GM23248 (cell line): ENCODE data around the gene KDM5B. TPM values are rescaled to one million over a fixed set of nuclear protein-coding genes. Genes with fewer than 3 reads are reported as not detected.
"Not testable (repeated sequence)": the region's sequence is repeated elsewhere in the genome, so short reads cannot be mapped to it uniquely, and the experiment has no call there.

Source experiments
- DNase-seq: peaks from one replicate; pipeline ENCODE4 v3.0.0-alpha.2; 2015
- H2AFZ ChIP-seq: fragments of 200-600 bp; sonication (generic); 2 replicates; pipeline ENCODE4 v1.6.1; 2016; ENCODE audit warnings: antibody characterized with exemption
- H3F3A ChIP-seq: fragments of 200-600 bp; sonication (generic); 2 replicates; pipeline ENCODE4 v1.6.1; 2016; ENCODE audit warnings: mild to moderate bottlenecking, antibody characterized with exemption, mixed run types; ENCODE audit not compliant: insufficient read depth
- H3K27ac ChIP-seq: fragments of 200-600 bp; sonication (generic); 2 replicates; pipeline ENCODE4 v1.5.1; 2016; ENCODE audit warnings: mild to moderate bottlenecking
- H3K27me3 ChIP-seq: fragments of 200-600 bp; sonication (generic); replicated peaks from 2 replicates; pipeline ENCODE4 v1.6.1; 2016; ENCODE audit warnings: mild to moderate bottlenecking; ENCODE audit not compliant: insufficient read depth
- H3K36me3 ChIP-seq: fragments of 200-600 bp; sonication (generic); 2 replicates; pipeline ENCODE4 v1.6.1; 2016; ENCODE audit warnings: low read depth, mild to moderate bottlenecking
- H3K4me1 ChIP-seq: fragments of 200-600 bp; sonication (generic); 2 replicates; pipeline ENCODE4 v1.6.1; 2016; ENCODE audit warnings: mild to moderate bottlenecking; ENCODE audit not compliant: insufficient read depth
- H3K4me2 ChIP-seq: fragments of 200-600 bp; sonication (generic); one replicate; pipeline ENCODE4 v1.6.1; 2016; ENCODE audit warnings: mild to moderate bottlenecking; ENCODE audit not compliant: unreplicated experiment
- H3K4me3 ChIP-seq: fragments of 200-600 bp; sonication (generic); 2 replicates; pipeline ENCODE4 v1.5.1; 2016; ENCODE audit warnings: mild to moderate bottlenecking
- H3K79me2 ChIP-seq: fragments of 200-600 bp; sonication (generic); 2 replicates; pipeline ENCODE4 v1.6.1; 2016; ENCODE audit warnings: mild to moderate bottlenecking; ENCODE audit not compliant: insufficient read depth
- H3K9ac ChIP-seq: fragments of 200-600 bp; sonication (generic); 2 replicates; pipeline ENCODE4 v1.6.1; 2016; ENCODE audit warnings: mild to moderate bottlenecking
- H3K9me2 ChIP-seq: fragments of 200-600 bp; sonication (generic); 2 replicates; pipeline ENCODE4 v1.6.1; 2016; ENCODE audit warnings: mixed run types, mild to moderate bottlenecking, moderate library complexity; ENCODE audit not compliant: insufficient read depth
- H3K9me3 ChIP-seq: fragments of 200-600 bp; sonication (generic); one replicate; pipeline ENCODE4 v1.6.1; 2017; ENCODE audit warnings: low read depth
- H4K20me1 ChIP-seq: fragments of 200-600 bp; sonication (generic); 2 replicates; pipeline ENCODE4 v1.6.0; 2016; ENCODE audit not compliant: insufficient read depth
- EZH2 ChIP-seq: fragments of 200-600 bp; sonication (generic); IDR thresholded peaks from 2 replicates; pipeline ENCODE4 v1.6.1; 2018; ENCODE audit warnings: antibody characterized with exemption, mild to moderate bottlenecking; ENCODE audit not compliant: insufficient read depth, poor library complexity, severe bottlenecking
- EZH2phosphoT487 ChIP-seq: fragments of 200-600 bp; sonication (generic); IDR thresholded peaks from 2 replicates; pipeline ENCODE4 v1.6.1; 2018; ENCODE audit warnings: antibody characterized with exemption, moderate library complexity, mild to moderate bottlenecking, low read depth; ENCODE audit not compliant: insufficient read depth
- WGBS, 2 experiments: methylation state at CpG; one replicate each; pipeline ENCODE4 v1.1.6; 2015 to 2017; ENCODE audit warnings: low lambda C conversion rate in 2 of 2, low coverage in 1 of 2; ENCODE audit errors: missing lambda C conversion rate in 2 of 2; 5-methylcytosine and 5-hydroxymethylcytosine counted together
- in situ Hi-C: fragments of 300-500 bp; cut with MboI; formaldehyde crosslinking; loops from 2 replicates; pipeline ENCODE4 v1.15.0; 2020
- polyA plus RNA-seq: library from polyadenylated mRNA; unstranded; fragments of >200 nt; fragmentation: Nextera tagmentation; extraction: Ambion mirVana; gene quantifications from 2 replicates; pipeline ENCODE4 v1.2.1, GENCODE V29; 2016
- total RNA-seq: library from RNA; depleted of rRNA; stranded (reverse); fragments of >200 nt; shearing (Covaris generic); gene quantifications from 2 replicates; pipeline ENCODE4 v1.2.3, GENCODE V29; 2014

KDM5B gene
- total and polyA plus RNA-seq, 2 experiments from 2014 or later, result 64.3 to 79.5 TPM

- WGBS, 2 experiments, result 70% methylated on average over 2 of the region's 2 CpGs
- H3K27ac ChIP-seq, result no peak overlapping the region
- peaks cover 56% of the 10 kb centered on the region for H4K20me1 ChIP-seq
- in situ Hi-C loops, result no loop called here
- no peak for DNase-seq
- H3K4me1 ChIP-seq, result peaks cover 51% of the 10 kb centered on the region
- no peaks in the 10 kb centered on the region for H3K27me3 ChIP-seq
- no peaks in the 10 kb centered on the region for H3K9me3 ChIP-seq
- peaks cover 52% of the 10 kb centered on the region for H3F3A ChIP-seq
- no peak for TF ChIP-seq EZH2
- no peaks in the 10 kb centered on the region for H3K36me3 ChIP-seq
- no peak overlapping the region for H3K4me2 ChIP-seq
- peaks cover 100% of the 10 kb centered on the region for H3K79me2 ChIP-seq
- H3K9ac ChIP-seq, result no peak overlapping the region
- H2AFZ ChIP-seq, result no peak overlapping the region
- no peaks in the 10 kb centered on the region for H3K9me2 ChIP-seq
- H3K4me3 ChIP-seq, result no peak overlapping the region
Measured at GRCh38 chr1:202801175-202801574, 7.0 kb downstream of the KDM5B start.

- Histone ChIP-seq H3F3A (peaks cover 48% of the 10 kb centered on the region), H3K36me3 (no peaks in the 10 kb centered on the region), H3K9me2 (no peaks in the 10 kb centered on the region), H3K9ac (no peak overlapping the region), H3K27ac (no peak overlapping the region), H3K79me2 (peaks cover 100% of the 10 kb centered on the region), H3K4me3 (no peak overlapping the region), H3K4me1 (peaks cover 47% of the 10 kb centered on the region), H2AFZ (no peak overlapping the region), H3K27me3 (no peaks in the 10 kb centered on the region), H3K9me3 (no peaks in the 10 kb centered on the region), H4K20me1 (peaks cover 56% of the 10 kb centered on the region), H3K4me2 (no peak overlapping the region)
- in situ Hi-C loops, result no loop called here
- no peak for DNase-seq
- no peak for TF ChIP-seq EZH2
- no peak for TF ChIP-seq EZH2phosphoT487
- 90 to 100% methylated on average over 1 of the region's 1 CpG for WGBS, 2 experiments
Measured at GRCh38 chr1:202800742-202801141, 7.5 kb downstream of the KDM5B start.

GRCh38 chr1:202798792-202799331 lies 9.4 kb downstream of the KDM5B start:
- Histone ChIP-seq H3K27ac (no peak overlapping the region), H4K20me1 (peaks cover 58% of the 10 kb centered on the region), H3K4me3 (no peak overlapping the region), H3K9me3 (no peaks in the 10 kb centered on the region), H3K9ac (no peak overlapping the region), H3K36me3 (no peaks in the 10 kb centered on the region), H3K79me2 (peaks cover 100% of the 10 kb centered on the region), H3F3A (peaks cover 30% of the 10 kb centered on the region), H3K27me3 (no peaks in the 10 kb centered on the region), H3K4me1 (peaks cover 38% of the 10 kb centered on the region), H3K4me2 (no peak overlapping the region), H2AFZ (no peak overlapping the region), H3K9me2 (no peaks in the 10 kb centered on the region)
- no peak for DNase-seq
- TF ChIP-seq EZH2, result no peak
- no peak for TF ChIP-seq EZH2phosphoT487
- 70 to 75% methylated on average over 6 of the region's 6 CpGs for WGBS, 2 experiments
- in situ Hi-C loops, result no loop called here

- WGBS, 2 experiments, result 85 to 88% methylated on average over 4 of the region's 4 CpGs
- Histone ChIP-seq H3K4me3 (no peak overlapping the region), H3K27ac (no peak overlapping the region), H3K4me1 (peaks cover 35% of the 10 kb centered on the region), H3K9me2 (no peaks in the 10 kb centered on the region), H3K27me3 (no peaks in the 10 kb centered on the region), H3K9me3 (no peaks in the 10 kb centered on the region), H2AFZ (no peak overlapping the region), H4K20me1 (peaks cover 57% of the 10 kb centered on the region), H3K9ac (no peak overlapping the region), H3K4me2 (no peak overlapping the region), H3F3A (peaks cover 24% of the 10 kb centered on the region), H3K36me3 (no peaks in the 10 kb centered on the region), H3K79me2 (peaks cover 100% of the 10 kb centered on the region)
- no peak for DNase-seq
- no peak for TF ChIP-seq EZH2
- TF ChIP-seq EZH2phosphoT487, result no peak
- in situ Hi-C loops, result no loop called here
Measured at GRCh38 chr1:202798260-202798659, 10.0 kb downstream of the KDM5B start.

GRCh38 chr1:202796670-202797069 lies 11.6 kb downstream of the KDM5B start:
- in situ Hi-C loops, result no loop called here
- peaks cover 20% of the 10 kb centered on the region for H3K4me1 ChIP-seq
- no peak overlapping the region for H2AFZ ChIP-seq
- no peak overlapping the region for H3K9ac ChIP-seq
- no peaks in the 10 kb centered on the region for H3K9me2 ChIP-seq
- H3K79me2 ChIP-seq, result peaks cover 100% of the 10 kb centered on the region
- 81 to 88% methylated on average over 7 of the region's 7 CpGs for WGBS, 2 experiments
- no peak overlapping the region for H3K4me3 ChIP-seq
- H3K27ac ChIP-seq, result no peak overlapping the region
- H4K20me1 ChIP-seq, result peaks cover 56% of the 10 kb centered on the region
- DNase-seq, result no peak
- H3K9me3 ChIP-seq, result no peaks in the 10 kb centered on the region
- TF ChIP-seq EZH2 (no peak), EZH2phosphoT487 (no peak)
- H3K36me3 ChIP-seq, result no peaks in the 10 kb centered on the region
- no peak overlapping the region for H3K4me2 ChIP-seq
- peaks cover 8% of the 10 kb centered on the region; the same call in 1 of the 2 replicates for H3F3A ChIP-seq
- no peaks in the 10 kb centered on the region for H3K27me3 ChIP-seq

GRCh38 chr1:202794931-202795330 lies 13.3 kb downstream of the KDM5B start:
- H3K27ac ChIP-seq, DNase-seq, H3K9me3 ChIP-seq, H3F3A ChIP-seq, H2AFZ ChIP-seq, H3K27me3 ChIP-seq, H3K4me3 ChIP-seq, H3K9ac ChIP-seq, H3K9me2 ChIP-seq, H3K36me3 ChIP-seq, H3K4me2 ChIP-seq, in situ Hi-C loops: not testable (repeated sequence)
- 93 to 100% methylated on average over 6 of the region's 6 CpGs for WGBS, 2 experiments
- Histone ChIP-seq H3K4me1 (peaks cover 12% of the 10 kb centered on the region), H4K20me1 (peaks cover 56% of the 10 kb centered on the region), H3K79me2 (peaks cover 100% of the 10 kb centered on the region)
